ENCODE measurements around the gene GOLGA6L26.
"Not testable (repeated sequence)": the region's sequence is repeated elsewhere in the genome, so short reads cannot be mapped to it uniquely, and the experiment has no call there.

GOLGA6L26 gene

GRCh38 chr15:23334096-23334495 is at the start of gene GOLGA6L26:
TSS of gene GOLGA6L26 (minus strand) at chr15:23334196. CDS start at chr15:23334135, 61 bp downstream.
- H3K36me3 ChIP-seq; H3K4me1 ChIP-seq (ENCODE audit: control insufficient read depth in 1 of 2, insufficient read depth in 1 of 2, low read depth in 1 of 2, low read length in 1 of 2); H3K4me3 ChIP-seq (ENCODE audit: low read depth in 1 of 2, low read length in 1 of 2); H3K9me3 ChIP-seq; H3K27me3 ChIP-seq; H3K27ac ChIP-seq: not testable (repeated sequence)

- not testable (repeated sequence) for H3K4me1 ChIP-seq (ENCODE audit: control insufficient read depth in 1 of 2, insufficient read depth in 1 of 2, low read depth in 1 of 2, low read length in 1 of 2)
- H3K27me3 ChIP-seq: peaks cover 13% of the 10 kb centered on the region
These were observed 47.2 kb upstream of the GOLGA6L26 start for GRCh38 chr15:23381192-23381591.

GRCh38 chr15:23380700-23381099 is 46.7 kb upstream of the GOLGA6L26 start:
- not testable (repeated sequence) for H3K27ac ChIP-seq; H3K36me3 ChIP-seq; H3K4me3 ChIP-seq (ENCODE audit: low read depth in 1 of 2, low read length in 1 of 2); H3K4me1 ChIP-seq (ENCODE audit: control insufficient read depth in 1 of 2, insufficient read depth in 1 of 2, low read depth in 1 of 2, low read length in 1 of 2); H3K9me3 ChIP-seq
- peaks cover 13% of the 10 kb centered on the region for H3K27me3 ChIP-seq

More at GRCh38 chr15:23381192-23381591, 47.2 kb upstream of the GOLGA6L26 start:
- H3K4me3 ChIP-seq (ENCODE audit: low read depth in 1 of 2, low read length in 1 of 2); H3K27ac ChIP-seq; H3K9me3 ChIP-seq; H3K36me3 ChIP-seq: not testable (repeated sequence)

- H3K36me3 ChIP-seq; H3K9me3 ChIP-seq; H3K27ac ChIP-seq; H3K4me1 ChIP-seq (ENCODE audit: control insufficient read depth in 1 of 2, insufficient read depth in 1 of 2, low read depth in 1 of 2, low read length in 1 of 2); H3K4me3 ChIP-seq (ENCODE audit: low read depth in 1 of 2, low read length in 1 of 2): not testable (repeated sequence)
- H3K27me3 ChIP-seq: peaks cover 13% of the 10 kb centered on the region
These were observed 45.0 kb upstream of the GOLGA6L26 start for GRCh38 chr15:23378946-23379345.

GRCh38 chr15:23374226-23374625 is 40.2 kb upstream of the GOLGA6L26 start:
- not testable (repeated sequence) for H3K27ac ChIP-seq; H3K36me3 ChIP-seq; H3K4me1 ChIP-seq (ENCODE audit: control insufficient read depth in 1 of 2, insufficient read depth in 1 of 2, low read depth in 1 of 2, low read length in 1 of 2); H3K4me3 ChIP-seq (ENCODE audit: low read depth in 1 of 2, low read length in 1 of 2); H3K9me3 ChIP-seq
- H3K27me3 ChIP-seq: peaks cover 13% of the 10 kb centered on the region

- H3K27me3 ChIP-seq: peaks cover 13% of the 10 kb centered on the region
- H3K27ac ChIP-seq; H3K4me3 ChIP-seq (ENCODE audit: low read depth in 1 of 2, low read length in 1 of 2); H3K4me1 ChIP-seq (ENCODE audit: control insufficient read depth in 1 of 2, insufficient read depth in 1 of 2, low read depth in 1 of 2, low read length in 1 of 2); H3K36me3 ChIP-seq; H3K9me3 ChIP-seq: not testable (repeated sequence)
These were observed 39.0 kb upstream of the GOLGA6L26 start for GRCh38 chr15:23372891-23373600.

- Histone ChIP-seq H3K9me3 (no peaks in the 10 kb centered on the region), H3K4me1 (ENCODE audit: control insufficient read depth in 1 of 2, insufficient read depth in 1 of 2, low read depth in 1 of 2, low read length in 1 of 2) (no peaks in the 10 kb centered on the region), H3K27me3 (peaks cover 8% of the 10 kb centered on the region), H3K4me3 (ENCODE audit: low read depth in 1 of 2, low read length in 1 of 2) (no peak overlapping the region), H3K27ac (no peak overlapping the region), H3K36me3 (no peaks in the 10 kb centered on the region)
- no peak for TF ChIP-seq CTCF (IDR thresholded peaks at IDR 0.05)
These were observed 38.3 kb upstream of the GOLGA6L26 start for GRCh38 chr15:23372284-23372683.

- not testable (repeated sequence) for H3K27me3 ChIP-seq; H3K4me3 ChIP-seq (ENCODE audit: low read depth in 1 of 2, low read length in 1 of 2); H3K27ac ChIP-seq; H3K4me1 ChIP-seq (ENCODE audit: control insufficient read depth in 1 of 2, insufficient read depth in 1 of 2, low read depth in 1 of 2, low read length in 1 of 2); H3K9me3 ChIP-seq; H3K36me3 ChIP-seq
These were observed 37.9 kb upstream of the GOLGA6L26 start for GRCh38 chr15:23371868-23372267.

GRCh38 chr15:23371134-23371533 is 37.1 kb upstream of the GOLGA6L26 start:
- H3K4me1 ChIP-seq (ENCODE audit: control insufficient read depth in 1 of 2, insufficient read depth in 1 of 2, low read depth in 1 of 2, low read length in 1 of 2); H3K9me3 ChIP-seq; H3K36me3 ChIP-seq; H3K27me3 ChIP-seq; H3K4me3 ChIP-seq (ENCODE audit: low read depth in 1 of 2, low read length in 1 of 2); H3K27ac ChIP-seq: not testable (repeated sequence)

- no peaks in the 10 kb centered on the region for H3K4me1 ChIP-seq (ENCODE audit: control insufficient read depth in 1 of 2, insufficient read depth in 1 of 2, low read depth in 1 of 2, low read length in 1 of 2)
- no peak for TF ChIP-seq CTCF (IDR thresholded peaks at IDR 0.05)
- H3K9me3 ChIP-seq: no peaks in the 10 kb centered on the region
- no peaks in the 10 kb centered on the region for H3K27me3 ChIP-seq
- H3K36me3 ChIP-seq: no peaks in the 10 kb centered on the region
- no peak overlapping the region for H3K27ac ChIP-seq
- no peak overlapping the region for H3K4me3 ChIP-seq (ENCODE audit: low read depth in 1 of 2, low read length in 1 of 2)
These were observed 36.6 kb upstream of the GOLGA6L26 start for GRCh38 chr15:23370578-23370977.

- not testable (repeated sequence) for H3K27me3 ChIP-seq; H3K4me3 ChIP-seq (ENCODE audit: low read depth in 1 of 2, low read length in 1 of 2); H3K27ac ChIP-seq; H3K36me3 ChIP-seq; H3K9me3 ChIP-seq; H3K4me1 ChIP-seq (ENCODE audit: control insufficient read depth in 1 of 2, insufficient read depth in 1 of 2, low read depth in 1 of 2, low read length in 1 of 2)
These were observed 30.3 kb upstream of the GOLGA6L26 start for GRCh38 chr15:23364261-23364660.

GRCh38 chr15:23362622-23363021 is 28.6 kb upstream of the GOLGA6L26 start:
- H3K4me1 ChIP-seq (ENCODE audit: control insufficient read depth in 1 of 2, insufficient read depth in 1 of 2, low read depth in 1 of 2, low read length in 1 of 2); H3K27ac ChIP-seq; H3K9me3 ChIP-seq; H3K4me3 ChIP-seq (ENCODE audit: low read depth in 1 of 2, low read length in 1 of 2); H3K36me3 ChIP-seq; H3K27me3 ChIP-seq: not testable (repeated sequence)

Measured in neutrophil (primary cell).